Esophagus squamous epithelium (tissue), 4 donors: Measurements from ENCODE around the gene KCNH5.

ENCODE experiments used
- POLR2A ChIP-seq, 4 donors: fragments of 450-650 bp; IDR thresholded peaks; one replicate each; pipeline ENCODE4 v1.6.1; 2017; ENCODE audit warnings: antibody characterized with exemption in 4 of 4, mild to moderate bottlenecking in 4 of 4, moderate library complexity in 3 of 4
- TF ChIP-seq, protein P1 (sequence below), 6 experiments: fragments of 450-650 bp in 4 of 6; fragments of 200-600 bp in 2 of 6; sonication (generic) in 2 of 6; IDR thresholded peaks; one replicate each; pipeline ENCODE4 v1.5.1; 2016 to 2019; ENCODE audit warnings: antibody characterized with exemption in 6 of 6, mild to moderate bottlenecking in 4 of 6, moderate library complexity in 4 of 6

DNA sequence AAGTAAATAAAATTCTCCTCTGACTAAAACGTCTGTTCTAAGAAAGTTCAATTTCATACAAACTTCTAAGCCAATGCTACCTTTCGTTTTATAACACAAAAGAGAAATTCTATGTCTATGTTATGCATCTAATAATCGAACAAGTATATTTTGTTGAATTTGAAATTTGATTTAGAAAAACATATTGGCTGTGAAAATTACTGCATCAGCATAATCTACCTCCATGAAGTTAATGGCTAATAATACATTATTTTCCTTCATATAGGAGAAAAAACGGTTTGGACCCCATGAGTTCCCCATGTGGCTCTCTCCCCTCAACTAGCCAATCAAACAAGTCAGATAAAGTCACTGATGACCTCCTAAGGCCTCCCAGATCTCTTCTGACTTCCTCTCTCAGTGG, 106.5 kb downstream of the KCNH5 start:
- TF ChIP-seq POLR2A (IDR thresholded peaks at IDR 0.05), result no peak
- TF ChIP-seq, protein P1, sequence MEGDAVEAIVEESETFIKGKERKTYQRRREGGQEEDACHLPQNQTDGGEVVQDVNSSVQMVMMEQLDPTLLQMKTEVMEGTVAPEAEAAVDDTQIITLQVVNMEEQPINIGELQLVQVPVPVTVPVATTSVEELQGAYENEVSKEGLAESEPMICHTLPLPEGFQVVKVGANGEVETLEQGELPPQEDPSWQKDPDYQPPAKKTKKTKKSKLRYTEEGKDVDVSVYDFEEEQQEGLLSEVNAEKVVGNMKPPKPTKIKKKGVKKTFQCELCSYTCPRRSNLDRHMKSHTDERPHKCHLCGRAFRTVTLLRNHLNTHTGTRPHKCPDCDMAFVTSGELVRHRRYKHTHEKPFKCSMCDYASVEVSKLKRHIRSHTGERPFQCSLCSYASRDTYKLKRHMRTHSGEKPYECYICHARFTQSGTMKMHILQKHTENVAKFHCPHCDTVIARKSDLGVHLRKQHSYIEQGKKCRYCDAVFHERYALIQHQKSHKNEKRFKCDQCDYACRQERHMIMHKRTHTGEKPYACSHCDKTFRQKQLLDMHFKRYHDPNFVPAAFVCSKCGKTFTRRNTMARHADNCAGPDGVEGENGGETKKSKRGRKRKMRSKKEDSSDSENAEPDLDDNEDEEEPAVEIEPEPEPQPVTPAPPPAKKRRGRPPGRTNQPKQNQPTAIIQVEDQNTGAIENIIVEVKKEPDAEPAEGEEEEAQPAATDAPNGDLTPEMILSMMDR (IDR thresholded peaks at IDR 0.05), result no peak
